Amniotic epithelial cell (primary cell): ENCODE data around the gene NRP2.

Source experiments
- DNase-seq: peaks from one replicate; pipeline ENCODE4 v3.0.0-alpha.2; 2010; ENCODE audit warnings: low read depth

The NRP2 gene

GRCh38 chr2:205686783-205687640 is 4.7 kb downstream of the NRP2 start:
- DNase-seq: no peak

- no peak for DNase-seq
These were observed 5.3 kb downstream of the NRP2 start for GRCh38 chr2:205687641-205687956.

DNA sequence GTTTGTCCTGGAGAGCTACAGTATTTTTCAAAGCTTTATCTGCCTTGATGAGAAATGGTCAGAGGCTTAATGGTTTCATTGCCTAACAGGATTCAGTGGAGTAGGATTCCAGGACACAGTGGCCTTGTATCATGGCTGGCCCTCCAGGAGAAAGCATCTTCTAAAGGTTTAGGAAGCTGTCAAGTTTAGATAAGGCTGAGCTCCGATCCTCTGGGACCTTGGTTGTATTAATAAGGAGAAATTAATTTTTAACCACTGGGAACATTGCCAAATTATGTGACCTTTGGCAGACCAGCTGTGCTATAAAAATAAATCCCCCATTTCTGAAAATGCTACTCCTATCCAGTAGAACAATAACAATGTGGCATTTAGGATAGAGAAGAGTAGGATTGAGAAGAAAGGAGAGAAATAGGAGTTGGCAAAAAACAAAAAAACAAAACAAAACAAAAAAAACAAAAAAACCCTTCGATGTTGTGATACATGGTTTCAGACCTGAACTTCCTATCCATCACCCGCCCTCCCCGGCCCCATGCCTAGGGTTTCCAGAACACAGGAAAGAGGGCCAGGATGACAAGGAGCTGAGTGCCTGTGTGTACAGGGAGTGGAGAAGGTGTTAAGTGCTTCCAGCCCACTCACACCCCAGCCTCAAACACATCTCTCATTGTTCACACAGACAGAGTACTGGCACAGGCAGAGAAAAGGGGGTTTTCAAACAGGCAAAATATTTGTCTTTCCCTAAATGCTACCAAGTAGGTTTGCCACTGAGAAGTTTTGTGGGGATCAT is 6.3 kb downstream of the NRP2 start:
- peak; percentile 68 for DNase-seq

- DNase-seq: no peak
These were observed 7.5 kb downstream of the NRP2 start for GRCh38 chr2:205689820-205690219.

GRCh38 chr2:205692104-205692503 is 9.8 kb downstream of the NRP2 start:
- DNase-seq: peak; percentile 93

- no peak for DNase-seq
These were observed 12.0 kb downstream of the NRP2 start for GRCh38 chr2:205694256-205694655.

DNA sequence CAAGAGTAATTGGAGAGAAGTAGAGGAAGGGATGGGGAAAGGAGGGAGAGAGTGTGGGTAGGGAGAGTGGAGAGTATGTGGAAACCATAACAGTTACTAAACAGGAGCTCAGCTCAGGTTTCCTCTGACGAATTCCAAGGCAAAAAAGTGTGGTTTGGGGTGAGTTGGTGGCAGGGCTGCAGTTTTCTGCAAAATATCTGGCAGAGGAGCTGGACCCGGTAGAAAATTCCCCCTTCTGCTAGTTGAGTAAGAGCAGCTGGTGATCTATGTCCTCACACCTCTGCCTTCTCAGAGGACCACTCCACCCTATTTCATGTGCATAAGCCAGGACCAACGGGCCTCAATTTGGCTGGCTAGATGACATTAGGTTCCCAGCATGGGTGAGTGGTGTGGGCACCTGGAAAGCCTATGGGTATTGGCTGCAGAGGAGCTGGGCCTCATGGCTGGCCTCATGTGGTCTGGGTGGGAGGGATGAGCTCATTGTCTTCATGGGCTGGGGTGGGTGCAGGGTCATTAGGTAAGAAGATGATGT is 13.2 kb downstream of the NRP2 start:
- peak; percentile 91 for DNase-seq

- DNase-seq: peak; percentile 77
These were observed 14.1 kb downstream of the NRP2 start for GRCh38 chr2:205696331-205696926.

- DNase-seq: peak; percentile 99
These were observed 14.7 kb downstream of the NRP2 start for GRCh38 chr2:205696927-205697441.

- DNase-seq: peak; percentile 73
These were observed 16.3 kb downstream of the NRP2 start for GRCh38 chr2:205698286-205699268.

GRCh38 chr2:205699515-205700289 is 17.4 kb downstream of the NRP2 start:
- DNase-seq: peak; percentile 73

- peak; percentile 93 for DNase-seq
These were observed 18.2 kb downstream of the NRP2 start for GRCh38 chr2:205700331-205701132.

DNA sequence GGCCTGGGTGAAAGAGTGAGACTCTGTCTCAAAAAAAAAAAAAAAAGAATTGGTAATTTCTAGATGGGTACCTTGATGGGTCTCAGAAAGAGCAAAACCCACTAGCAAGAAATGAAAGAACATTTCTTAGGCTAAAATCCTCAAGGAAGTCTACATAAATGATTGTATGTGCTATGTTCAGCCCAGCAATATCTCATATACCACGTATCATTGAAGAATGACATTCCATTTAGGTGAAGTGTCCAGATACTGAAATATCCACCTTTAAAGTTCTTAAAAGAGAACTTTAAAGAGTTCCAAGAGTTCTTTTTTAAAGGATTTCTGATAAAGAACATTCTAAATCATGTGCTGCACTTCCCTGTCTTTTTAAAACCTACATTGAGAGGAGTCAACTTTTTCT is 19.2 kb downstream of the NRP2 start:
- peak; percentile 73 for DNase-seq

- no peak for DNase-seq
These were observed 20.3 kb downstream of the NRP2 start for GRCh38 chr2:205702576-205702975.

GRCh38 chr2:205703471-205704126 is 21.3 kb downstream of the NRP2 start:
- no peak for DNase-seq

GRCh38 chr2:205704127-205704741 is 21.9 kb downstream of the NRP2 start:
- DNase-seq: peak; percentile 89

GRCh38 chr2:205705511-205706349 is 23.4 kb downstream of the NRP2 start:
- DNase-seq: no peak
